ENCODE measurements around the gene TACC2.

Gene TACC2

DNA sequence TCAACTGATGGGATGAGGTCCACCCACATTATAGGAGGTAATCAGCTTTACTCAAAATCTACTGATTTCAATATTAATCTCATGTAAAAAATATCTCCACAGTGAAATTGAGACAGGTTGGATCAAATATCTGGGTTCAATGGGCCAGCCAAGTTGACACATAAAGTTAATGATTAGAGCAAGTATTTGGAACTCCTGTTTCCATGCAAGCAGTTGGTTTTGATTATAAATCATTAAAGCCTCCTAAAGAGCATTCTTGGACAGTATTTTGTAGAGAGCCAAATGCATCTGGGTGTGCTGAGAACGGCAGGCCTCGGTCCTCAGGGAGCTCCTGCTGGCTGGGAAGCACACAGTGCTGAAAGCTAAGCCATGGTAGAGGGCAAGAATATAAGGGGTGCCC is 155.2 kb downstream of the TACC2 start:
- no peak for DNase-seq (ENCODE audit: low spot score)

DNA sequence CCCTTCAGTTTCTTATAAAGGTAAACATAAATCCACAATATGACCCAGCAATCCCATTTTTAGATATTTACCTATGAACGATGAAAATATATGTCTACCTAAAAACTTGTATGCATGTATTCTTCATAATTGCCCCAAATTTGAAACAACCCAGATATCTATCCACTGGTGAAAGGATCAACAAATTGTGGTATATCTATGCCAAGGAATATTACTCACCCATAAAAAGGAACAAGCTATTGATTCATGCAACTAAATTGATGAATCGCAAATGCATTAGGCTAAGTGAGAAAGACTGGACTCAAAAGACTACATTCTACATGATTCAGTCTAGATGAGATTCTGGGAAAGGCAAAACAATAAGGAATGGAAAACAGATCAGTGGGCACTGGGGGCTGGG is 156.2 kb downstream of the TACC2 start:
- DNase-seq (ENCODE audit: low spot score) = no peak

DNA sequence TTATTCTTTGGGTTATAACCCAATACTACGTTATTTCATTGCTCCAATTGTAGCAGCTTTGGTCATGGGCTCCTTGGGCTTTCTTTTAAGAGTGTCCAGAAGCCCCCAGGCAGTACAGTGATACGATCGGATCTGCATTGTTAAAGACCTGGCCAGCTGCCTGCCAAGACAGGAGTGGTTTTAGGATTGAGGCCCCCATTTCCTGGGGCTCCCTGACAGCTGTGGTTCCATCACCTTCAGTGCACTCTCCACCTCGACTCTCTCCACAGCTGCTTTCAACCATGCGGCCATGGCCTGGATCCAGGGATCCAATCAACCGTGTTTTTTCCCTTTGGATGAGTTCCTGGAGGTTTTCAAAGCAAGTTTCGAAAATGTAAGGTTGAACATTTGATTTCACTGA is 158.7 kb downstream of the TACC2 start:
- DNase-seq (ENCODE audit: low spot score) = no peak

DNA sequence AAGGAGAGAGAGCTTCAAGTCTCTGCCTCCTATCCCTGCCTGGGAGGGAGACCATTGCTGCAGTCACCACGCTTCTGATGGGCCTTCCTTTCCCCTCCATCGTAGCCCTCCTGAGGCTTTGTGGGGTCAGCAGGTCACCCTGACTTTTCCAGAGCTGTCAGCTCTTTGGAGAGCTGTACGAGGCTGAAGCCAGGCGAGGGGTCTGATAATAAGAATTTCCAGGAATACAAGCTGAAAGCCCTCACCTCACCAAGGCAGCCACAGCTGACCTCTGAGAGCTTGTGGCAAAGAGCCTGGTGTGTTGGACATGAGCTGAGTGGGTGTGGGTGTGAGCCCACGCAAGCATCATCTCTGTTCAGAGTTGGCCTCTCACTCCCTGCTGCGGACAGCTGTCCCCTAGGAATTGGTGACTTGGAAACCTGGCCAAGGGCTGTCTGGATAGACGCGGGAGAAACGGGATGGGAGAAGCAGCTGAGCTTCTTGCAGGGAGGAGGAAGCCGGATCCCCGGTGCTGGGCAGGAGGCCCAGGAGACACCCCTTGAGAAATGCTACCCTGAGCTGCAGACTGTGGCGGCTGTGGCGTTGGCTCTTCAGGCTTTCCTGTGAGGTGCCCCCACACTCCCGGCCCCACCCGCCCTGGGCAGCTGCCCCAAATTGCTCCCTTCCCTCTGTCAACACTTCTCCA is 160.1 kb downstream of the TACC2 start:
- DNase-seq (ENCODE audit: low spot score) = no peak

DNA sequence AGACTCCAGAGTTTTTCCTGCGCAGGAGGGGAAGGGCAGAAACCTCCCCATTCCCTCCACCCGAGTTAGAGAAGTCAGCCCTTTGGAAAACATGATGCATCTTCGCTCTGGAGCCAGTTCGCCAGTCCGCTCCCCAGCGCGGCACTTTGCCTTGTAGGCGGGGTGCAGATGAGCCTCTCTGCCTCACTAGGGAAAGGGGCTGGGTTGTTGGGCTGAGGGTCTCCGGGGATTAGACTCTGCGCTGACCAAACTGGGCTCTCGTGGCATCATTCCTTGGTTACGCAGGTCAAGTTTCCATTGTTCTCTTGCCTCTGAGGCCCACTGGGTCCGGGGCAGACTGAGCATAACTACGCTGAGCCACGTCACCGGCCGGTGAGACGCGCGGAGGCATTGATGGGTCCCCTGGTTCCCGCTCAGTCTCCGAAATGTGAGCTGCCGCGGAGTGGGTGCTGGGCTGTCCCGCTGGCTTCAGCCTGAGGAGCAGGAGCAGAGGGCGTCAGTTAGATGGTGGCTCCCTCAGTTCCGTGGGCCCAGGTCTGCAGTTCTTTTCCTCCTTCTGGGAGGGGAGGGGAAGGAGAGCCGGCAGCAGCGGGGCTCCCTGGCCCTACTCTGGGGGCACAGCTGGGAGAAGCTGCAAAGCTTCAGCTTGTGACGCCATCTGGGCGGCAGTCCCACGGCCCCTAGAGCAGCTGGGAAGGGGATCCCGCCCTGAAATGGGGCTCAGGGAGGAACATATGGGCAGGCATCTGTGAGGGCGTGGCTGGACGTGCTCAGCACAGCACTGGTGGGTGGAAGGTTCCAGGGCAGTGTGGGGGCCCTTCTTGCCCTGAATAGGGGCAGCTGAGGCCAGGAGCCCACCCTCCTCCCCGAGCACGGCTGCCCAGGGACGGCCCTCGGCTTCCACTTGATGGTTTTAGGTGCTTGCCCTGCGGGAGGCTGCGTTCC is 160.9 kb downstream of the TACC2 start:
- no peak for DNase-seq (ENCODE audit: low spot score)

DNA sequence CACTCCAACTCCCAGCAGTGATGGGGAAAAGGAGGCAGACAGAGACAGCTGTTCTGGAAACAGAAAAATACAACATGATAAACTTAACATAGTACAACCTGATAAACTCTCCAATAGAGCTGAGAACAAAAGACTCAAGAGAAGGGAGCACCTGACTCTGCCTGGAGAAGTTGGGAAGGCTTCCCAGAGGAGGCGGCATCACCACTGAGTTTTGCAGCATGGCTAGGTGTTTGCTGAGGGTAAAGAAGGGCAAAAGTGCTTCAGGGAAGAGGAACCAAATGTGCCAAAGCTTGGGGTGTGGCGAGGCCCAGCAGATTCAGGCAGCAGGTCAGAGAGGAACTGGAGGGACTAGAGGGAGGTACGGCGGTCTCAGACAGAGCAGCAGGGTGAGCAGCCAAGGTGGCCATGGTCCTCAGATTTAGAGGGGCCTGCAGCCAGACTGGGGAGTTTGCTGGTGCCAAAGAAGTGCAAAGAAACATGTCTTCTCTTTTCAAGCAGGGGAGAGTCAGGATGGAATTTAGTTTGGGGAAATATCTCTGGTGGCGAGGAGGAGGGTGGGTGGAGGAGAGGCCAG is 162.2 kb downstream of the TACC2 start:
- no peak for DNase-seq (ENCODE audit: low spot score)

DNA sequence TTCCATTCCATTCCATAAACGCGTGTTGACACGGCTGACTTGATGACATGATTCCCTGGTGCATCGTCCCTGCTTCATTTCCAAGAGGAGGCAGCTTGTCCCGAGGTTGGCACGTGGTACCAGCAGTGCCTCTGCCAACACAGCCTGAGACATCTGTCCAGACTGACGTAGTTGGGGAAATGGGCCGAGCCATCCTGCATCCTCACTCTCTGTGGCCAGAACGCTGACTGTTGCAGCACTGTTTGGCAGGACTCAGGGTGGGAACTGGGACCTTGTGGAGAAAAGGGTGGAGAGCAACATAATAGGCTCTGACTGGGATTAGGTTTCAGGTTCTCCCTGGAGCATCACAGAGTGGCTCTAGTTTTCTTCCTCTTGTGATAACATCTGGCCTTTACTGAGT is 163.6 kb downstream of the TACC2 start:
- DNase-seq (ENCODE audit: low spot score) = peak; percentile 97

DNA sequence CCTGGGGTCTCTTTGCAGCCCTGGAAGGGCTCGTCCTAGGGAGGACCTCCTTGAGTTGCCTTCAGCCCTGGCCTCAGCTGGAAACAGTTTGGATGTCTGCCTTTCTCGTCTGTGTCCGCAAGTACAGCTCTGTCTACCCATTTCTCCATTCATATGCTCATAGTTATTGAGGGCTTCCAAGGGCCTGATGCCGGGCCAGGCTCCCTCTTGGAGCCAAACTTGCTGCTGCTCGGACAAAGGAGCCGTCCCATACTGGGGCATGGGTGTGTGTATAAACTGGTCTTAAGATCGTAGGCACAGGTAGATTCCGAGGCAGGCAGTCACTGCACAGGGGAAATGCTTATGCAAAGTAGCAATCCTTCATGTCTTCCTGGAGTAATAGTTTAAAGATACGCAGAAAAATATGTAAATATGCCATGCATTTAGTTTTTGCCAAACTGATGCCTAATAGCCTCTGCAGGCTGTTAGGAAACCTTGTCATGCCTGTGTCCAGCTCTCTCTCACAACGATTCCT is 165.1 kb downstream of the TACC2 start:
- DNase-seq (ENCODE audit: low spot score) = no peak

DNA sequence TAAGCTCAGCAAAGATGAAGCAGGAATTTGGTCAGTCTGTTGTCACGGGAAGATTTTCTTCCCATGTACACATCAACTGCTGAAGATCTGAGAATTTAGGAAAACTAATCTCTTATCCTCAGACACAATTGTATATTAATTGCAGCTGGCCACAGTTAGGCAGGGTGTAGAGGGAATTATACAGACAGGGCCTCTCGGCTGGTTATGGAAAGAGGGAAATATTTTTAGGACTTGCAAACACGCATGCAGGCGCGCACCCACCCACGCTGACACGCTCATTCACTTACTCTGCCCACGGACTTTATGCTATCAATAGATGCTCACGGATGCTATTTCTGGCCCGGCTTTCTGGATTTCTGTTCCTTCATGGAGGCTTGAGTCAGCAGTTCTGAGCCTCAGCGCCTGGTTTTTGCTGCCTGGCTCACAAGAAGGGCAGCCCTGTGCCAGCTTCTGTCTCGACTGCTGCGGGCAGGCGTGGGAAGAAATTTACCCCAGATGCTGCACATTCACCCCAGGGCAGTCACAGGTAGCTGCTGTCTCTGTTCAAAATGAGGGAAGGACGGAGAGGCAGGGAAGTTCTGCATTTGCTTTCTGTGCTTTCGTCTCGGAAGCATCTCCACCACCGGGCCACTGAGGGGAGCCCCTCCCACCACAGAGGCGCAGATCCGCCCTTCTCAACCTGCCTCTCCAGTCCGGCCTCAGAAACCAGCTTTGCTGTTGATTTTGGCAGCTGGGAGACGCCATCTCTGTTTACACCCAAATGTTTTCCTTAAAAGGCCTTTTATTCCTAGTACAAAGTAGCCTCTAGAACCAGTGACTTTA is 165.8 kb downstream of the TACC2 start:
- peak; percentile 79 for DNase-seq (ENCODE audit: low spot score)

DNA sequence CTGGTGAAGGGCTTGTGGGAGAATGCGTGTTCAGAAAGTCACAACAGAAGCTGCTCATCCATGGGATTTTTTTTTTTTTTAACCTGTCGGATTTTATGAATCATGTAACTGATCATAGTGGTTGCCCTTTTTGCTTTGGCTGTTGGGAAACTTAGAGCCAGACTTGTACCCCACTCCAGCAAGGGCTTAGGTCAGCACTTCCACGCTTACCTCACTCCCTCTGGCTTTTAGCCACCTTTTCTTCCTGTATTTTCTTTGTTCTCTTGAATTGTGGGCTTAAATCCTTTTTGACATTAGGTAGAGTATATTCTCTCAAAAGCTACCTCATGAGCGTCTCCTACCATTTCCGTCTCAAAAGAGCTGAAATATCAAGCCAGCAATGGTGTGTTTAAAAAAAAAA is 168.5 kb downstream of the TACC2 start:
- no peak for DNase-seq (ENCODE audit: low spot score)

DNA sequence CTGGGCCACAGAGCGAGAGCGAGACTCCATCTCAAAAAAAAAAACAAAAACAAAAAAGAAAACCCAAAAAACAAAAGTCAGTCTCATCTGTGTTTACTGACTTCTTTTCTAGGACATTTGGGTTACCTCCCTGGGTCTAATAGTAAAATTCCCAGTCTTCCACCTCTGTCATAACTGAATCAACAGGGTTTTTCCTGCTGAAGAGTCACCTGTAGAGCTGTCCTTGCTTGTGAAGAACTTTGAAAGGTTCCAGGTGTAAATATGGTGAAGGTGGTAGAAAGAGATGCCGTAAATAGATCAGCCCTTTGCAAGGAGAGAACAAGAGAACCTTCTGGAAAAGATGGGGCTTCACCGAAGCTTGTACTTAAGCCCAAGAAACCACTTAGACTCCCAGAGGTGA is 169.4 kb downstream of the TACC2 start:
- DNase-seq (ENCODE audit: low spot score) = no peak

DNA sequence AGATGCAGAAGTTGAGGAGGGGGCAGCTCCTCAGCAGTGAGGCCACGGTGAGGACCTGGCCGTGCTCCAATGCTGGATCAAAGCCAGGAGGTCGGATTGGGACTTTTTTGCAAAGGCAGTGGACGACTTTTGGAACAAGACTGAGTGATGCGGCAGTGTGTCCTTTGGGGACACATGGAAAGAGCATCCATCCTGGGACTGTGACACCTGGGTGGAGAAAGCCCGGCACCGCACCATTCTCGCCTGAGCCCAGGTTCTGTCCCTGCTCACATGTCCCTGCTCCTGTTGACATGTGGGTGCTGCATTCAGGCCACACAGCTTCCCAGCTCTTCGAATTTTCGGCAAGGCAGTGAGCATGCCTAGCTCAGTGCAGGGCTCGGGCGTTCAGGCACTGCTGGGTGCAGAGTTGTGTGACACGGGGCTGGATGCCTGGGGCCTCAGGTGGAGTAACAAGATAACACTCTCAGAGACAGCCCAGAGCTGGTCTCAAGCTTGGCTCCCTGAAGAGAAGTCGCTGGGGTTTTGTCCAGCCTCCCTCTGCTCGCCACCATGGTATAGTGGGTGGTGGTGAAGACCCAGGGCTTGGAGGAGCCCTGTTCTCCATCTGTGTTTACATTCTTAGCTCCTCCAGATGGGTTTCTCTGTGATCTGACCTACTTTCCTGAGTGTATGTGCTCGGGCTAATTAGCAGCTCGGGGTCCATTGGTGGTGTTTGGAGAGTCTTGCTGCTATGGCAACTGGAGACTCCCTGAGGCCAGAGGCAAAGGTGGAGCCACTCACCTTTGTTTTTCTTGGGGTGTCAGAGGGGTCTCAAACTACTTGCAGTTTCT is 170.4 kb downstream of the TACC2 start:
- no peak for DNase-seq (ENCODE audit: low spot score)

DNA sequence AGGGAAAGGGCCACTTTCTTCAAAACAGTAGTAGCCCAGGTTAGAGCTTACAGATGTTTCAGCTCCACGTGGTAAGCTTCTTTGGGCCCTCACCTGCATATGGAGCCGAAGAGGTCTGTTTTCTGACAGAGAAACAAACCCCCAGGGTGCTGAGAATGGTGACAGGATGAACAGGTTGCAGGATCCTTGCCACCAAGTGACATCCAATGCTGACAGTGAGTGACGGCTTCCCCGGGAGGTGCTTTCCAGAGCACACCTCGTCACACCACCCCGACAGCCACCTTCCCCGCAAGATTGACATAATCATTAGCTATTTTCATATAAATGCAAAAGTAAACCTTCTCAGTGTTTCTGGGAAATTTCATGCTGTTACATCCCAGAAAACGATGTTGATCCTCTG is 172.8 kb downstream of the TACC2 start:
- no peak for DNase-seq (ENCODE audit: low spot score)

DNA sequence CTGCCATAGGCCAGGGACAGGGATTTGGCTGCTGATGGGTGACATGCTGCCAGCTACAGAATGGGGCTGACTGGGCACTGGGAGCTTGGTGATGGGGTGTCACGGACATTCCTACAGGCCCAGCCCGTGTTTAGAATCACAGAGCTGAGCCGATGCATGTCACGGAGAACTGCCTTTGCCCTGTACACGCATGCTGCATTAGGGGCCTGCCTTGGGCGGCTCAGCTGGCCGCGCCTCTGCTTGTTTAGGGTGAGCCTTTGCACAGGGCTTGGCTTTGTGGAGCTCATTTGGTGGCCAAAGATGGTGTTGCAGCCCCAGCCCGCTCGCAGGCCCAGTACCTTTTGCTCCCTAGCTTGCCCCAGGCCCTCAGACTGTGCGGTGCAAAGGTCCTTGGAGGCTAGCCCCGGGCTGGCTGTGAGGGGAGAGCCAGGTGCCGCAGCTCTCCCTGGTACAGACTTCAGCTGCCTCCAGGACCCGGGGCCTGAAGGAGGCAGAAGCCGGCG is 173.8 kb downstream of the TACC2 start:
- DNase-seq (ENCODE audit: low spot score) = no peak

DNA sequence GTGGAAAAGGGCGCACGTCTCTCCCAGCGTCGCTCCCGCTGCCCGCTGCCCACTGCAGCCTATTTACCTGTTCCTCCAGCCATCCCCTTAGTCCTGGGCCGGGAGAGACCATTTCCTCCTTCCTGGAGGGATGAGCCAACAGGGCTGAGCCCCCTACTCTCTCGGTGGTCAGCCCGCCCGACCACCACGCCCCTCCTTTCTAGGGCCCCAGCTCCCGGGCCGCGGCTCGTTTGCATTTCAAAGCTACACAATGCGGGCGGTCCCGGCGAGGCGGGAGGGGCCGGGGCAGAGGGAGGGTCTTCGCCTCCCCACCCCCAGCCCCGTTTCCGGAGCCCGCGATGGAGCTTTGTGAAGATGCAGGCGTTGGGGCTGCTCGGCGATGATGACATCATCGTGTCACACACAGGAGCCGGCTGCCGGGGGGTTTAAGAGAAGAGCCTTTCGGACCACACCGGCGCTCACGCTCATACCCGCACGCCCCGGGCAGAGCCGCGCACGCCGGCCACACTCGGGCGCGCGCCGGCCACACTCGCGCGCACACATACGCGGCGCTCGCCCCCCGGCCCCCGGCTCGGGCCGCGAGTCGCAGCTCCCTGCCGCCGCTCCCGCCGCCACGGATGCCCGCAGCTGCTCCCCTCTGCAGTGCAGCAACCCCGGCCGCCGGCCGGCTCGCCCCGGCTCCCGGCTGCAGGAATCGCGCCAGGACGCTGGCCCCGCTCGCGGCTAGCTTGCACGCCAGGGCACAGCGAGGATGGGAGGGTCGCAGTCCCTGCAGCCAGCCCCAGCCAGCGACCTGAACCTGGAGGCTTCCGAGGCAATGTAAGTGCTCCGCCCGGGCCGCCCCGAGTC is 174.4 kb downstream of the TACC2 start:
- DNase-seq (ENCODE audit: low spot score) = no peak

DNA sequence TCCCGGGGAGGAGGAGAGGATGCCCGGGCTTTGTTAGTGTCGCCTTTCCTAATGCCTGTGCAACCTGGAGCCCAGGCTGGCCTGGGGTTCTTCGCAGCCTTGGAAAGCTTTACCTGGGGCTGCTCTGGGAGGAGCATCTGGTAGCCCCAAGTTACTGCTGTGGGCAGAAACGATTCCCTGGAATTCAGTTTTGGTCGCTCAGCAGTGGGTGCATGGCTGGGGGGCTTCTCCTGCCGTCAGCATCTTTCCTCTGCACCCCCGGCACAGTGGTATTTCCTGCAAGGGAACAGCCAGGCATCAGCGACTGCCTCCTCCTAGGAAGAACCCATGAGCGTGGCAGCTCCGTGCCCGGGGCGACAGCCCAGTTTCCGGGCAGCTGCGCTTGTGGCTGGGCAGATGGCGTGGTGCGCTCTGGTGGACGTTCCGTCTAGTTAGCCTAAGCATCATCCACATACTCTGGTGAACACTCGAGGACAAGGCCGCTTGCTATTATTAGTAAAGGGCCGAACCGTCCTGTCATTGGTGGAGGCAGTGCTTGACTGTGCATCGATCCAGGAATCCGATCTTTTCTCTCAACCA is 175.1 kb downstream of the TACC2 start:
- DNase-seq (ENCODE audit: low spot score) = peak; percentile 77

DNA sequence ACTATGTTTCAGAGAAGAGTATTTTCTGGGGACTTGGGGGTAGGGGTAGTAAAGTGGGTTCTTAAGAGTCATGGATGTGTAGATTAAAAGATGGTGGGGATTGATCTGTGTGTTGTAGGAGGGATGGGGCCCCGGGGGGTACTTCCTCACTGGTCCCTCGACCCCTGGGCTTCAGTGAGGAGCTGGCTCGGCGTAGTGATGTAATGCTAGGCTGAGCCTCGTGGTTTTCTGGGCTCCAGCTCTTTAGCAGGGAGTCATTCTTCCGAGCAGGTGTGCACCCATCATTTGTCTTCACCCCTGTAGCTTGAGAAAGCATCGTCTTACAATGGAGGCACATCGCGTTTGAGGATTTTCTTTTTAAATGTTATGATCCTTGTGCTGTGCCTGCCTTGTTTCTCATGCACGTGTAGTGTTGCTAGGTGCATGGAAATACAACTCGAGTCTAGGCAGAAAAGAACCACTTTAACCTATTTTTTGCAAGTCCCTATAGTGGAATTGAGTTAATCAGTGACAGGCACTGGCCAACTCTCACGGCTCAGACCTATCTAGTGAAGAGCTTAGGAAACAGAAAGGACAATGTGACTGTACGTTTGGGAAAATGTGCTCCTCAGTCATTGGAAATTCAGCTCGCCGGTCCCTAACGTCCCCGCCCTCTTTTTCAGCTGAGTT is 176.0 kb downstream of the TACC2 start:
- no peak for DNase-seq (ENCODE audit: low spot score)

DNA sequence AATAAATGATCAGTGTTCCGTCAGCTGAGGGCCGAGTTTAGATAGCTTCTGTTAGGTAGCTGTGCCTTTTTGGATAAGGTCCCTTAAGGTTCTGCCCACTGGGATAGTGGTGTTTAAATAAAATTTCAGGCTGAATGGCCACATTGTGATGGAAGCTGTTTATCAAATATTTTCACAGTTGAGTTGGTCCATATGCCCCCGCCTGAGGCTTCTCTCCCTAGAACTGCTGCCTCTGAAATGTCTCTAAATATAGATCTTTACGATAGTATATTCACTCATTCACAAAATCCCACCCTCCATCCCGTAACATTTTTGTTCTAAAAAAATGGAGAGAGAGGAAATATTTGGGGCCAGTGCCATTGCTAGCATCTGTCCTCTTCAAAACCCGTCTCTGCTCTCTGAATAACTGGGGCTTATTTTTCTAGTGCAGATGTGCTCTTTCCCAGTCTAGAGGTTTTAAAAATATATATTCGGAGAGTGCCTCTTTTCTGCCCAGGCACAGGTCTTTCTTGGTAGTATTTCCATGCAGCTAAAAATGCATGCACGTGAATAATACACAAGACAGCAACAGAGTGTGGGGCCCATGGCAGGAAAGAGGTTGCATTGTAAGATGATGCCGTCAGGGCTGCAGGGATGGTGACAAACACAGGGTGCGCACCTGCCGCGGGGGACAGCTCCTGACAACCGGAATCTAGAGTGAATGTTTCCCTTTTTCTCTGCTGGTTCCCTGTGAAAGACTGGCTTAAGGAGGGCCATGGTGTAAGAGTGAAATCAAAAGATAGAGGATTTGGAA is 176.7 kb downstream of the TACC2 start:
- DNase-seq (ENCODE audit: low spot score) = no peak

Measured in Ammon's horn (tissue), 1 donor.